GM18507 (cell line): ENCODE measurements around the gene PRSS1.
"Not testable (repeated sequence)": the region's sequence is repeated elsewhere in the genome, so short reads cannot be mapped to it uniquely, and the experiment has no call there.

ENCODE experiments used
- DNase-seq: peaks from one replicate; pipeline ENCODE4 v3.0.0; 2011; ENCODE audit warnings: low read depth; ENCODE audit not compliant: insufficient read length; ENCODE audit errors: extremely low spot score
- FAIRE-seq: peaks from 2 replicates; lab custom pipeline; 2011; peaks lifted over from hg19 to GRCh38; lab: Jason Lieb, UNC

The PRSS1 gene

DNA sequence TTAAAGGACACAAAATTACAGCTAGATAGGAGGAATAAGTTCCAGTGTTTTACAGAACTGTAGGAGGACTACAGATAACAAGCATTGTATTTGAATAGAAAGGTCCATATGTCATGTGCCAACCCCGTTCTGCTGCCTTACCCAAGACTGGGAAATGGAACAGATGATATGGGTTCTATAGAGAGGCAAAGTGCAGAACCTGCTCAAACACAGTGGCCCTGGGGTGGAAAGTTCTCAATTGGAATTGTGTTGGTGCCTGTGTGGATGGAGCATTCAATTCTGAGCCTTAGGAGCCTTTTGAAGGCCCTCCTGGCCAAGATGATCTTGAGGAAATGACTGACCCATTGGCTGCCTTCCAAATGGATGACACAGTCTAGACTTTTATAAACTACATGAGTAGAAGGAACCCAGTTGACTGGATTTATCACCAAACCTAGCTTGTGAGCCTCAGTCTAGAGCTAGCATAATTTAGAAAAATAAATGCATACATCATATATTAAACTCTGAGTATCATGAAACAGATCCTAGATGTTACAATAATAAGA is 4.1 kb upstream of the PRSS1 start:
- FAIRE-seq, result no peak
- no peak for DNase-seq

DNA sequence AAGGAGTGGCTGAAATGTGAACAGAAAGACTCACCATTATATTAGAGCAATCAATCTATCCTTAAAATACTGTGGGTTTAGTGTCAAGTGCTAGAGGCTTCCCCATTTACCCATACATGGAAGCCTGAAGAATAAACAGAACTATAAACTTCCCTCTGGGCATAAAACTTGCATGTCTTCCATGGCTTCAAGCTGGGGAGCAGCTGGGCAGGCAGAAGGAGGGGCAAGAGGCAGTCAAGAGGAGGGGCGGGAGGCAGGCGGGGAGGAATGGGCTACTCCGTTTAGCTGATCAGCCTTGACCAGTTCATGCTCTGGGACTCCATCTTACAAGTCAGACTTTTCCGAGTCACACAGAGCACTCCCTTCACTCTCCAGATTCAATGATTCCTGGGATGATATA is 3.5 kb upstream of the PRSS1 start:
- DNase-seq (no peak), FAIRE-seq (no peak)

DNA sequence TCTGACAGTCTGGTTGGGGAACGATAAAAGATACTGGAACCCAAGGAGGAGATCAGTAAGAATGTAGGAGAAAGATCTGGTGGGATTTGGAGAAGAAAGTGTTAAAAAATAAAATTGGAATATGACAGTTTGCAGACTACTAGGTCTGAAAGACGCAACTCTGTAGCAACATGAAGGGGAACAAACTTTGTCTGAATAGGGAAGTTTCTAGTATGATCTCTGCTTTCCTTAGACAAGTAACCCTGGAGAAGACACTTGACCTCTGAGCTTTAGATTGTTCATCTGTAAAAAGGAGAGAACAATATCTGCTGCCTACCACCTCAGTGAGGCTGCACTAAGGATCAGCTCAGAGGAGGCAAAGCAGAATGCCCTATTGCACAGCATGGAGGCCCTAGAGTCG is 3.0 kb upstream of the PRSS1 start:
- DNase-seq, result no peak

DNA sequence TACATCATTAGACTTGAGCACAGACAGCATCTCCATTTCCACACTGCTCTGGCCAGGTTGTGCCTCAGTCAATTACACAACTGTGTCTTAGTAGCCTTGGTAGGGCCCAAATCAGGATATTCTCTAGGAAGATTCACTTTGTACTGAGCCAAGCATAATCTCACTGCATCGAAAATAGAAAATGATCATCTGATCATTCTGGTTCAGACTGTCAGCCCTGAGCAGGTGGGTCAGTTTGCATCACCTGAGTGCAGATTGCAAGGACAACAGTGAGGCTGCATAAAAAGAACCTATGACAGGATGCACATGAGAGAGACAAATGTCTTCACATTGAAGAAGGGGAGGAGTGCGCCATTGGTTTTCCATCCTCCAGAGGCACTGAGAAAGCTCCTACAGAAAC is 862 bp upstream of the PRSS1 start:
- not testable (repeated sequence) for DNase-seq, FAIRE-seq

More for the DNA sequence above, 3.0 kb upstream of the PRSS1 start:
- no peak for FAIRE-seq

DNA sequence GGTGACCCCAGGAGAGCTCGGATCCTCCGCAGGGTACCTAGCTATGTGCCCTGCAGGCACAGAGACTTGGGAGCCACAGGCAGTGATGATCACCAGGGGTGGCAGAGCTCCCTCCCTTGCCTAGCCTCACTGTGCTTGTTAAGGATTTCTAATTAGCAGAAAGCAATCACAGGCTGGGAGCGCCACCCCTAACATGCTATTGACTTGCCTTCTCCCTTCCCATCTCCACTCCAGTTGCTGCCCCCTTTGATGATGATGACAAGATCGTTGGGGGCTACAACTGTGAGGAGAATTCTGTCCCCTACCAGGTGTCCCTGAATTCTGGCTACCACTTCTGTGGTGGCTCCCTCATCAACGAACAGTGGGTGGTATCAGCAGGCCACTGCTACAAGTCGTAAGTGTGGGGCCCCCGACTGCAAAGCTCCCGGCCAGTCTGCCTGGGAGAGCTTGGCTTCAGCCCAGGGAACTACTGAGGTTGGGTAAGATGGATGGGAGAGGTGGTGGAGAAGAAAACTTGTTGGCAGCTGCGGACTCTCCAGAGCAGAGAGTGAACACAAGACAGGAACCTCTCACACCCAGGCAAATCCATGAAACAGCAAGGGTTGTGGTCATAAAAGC is 1.2 kb downstream of the PRSS1 start:
- DNase-seq, result no peak
- FAIRE-seq, result no peak

DNA sequence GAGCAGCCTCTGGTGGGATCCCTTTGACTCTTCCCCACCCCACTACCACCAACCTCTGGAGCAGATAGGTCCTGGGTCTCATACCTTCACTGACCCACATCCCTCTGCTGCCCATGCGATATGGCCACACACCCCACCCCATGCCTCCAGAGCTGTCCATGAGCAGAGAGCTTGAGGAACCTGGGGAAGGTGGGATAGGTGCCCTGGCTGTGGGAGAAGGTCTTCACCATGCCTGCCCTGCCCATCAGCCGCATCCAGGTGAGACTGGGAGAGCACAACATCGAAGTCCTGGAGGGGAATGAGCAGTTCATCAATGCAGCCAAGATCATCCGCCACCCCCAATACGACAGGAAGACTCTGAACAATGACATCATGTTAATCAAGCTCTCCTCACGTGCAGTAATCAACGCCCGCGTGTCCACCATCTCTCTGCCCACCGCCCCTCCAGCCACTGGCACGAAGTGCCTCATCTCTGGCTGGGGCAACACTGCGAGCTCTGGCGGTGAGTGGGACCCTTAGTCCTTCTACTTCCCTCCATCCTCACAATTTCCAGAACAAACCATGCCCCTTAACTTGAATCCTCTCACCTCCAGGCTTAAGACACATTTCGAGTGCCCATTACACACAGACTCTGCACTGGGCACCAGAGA is 2.4 kb downstream of the PRSS1 start:
- not testable (repeated sequence) for DNase-seq, FAIRE-seq

DNA sequence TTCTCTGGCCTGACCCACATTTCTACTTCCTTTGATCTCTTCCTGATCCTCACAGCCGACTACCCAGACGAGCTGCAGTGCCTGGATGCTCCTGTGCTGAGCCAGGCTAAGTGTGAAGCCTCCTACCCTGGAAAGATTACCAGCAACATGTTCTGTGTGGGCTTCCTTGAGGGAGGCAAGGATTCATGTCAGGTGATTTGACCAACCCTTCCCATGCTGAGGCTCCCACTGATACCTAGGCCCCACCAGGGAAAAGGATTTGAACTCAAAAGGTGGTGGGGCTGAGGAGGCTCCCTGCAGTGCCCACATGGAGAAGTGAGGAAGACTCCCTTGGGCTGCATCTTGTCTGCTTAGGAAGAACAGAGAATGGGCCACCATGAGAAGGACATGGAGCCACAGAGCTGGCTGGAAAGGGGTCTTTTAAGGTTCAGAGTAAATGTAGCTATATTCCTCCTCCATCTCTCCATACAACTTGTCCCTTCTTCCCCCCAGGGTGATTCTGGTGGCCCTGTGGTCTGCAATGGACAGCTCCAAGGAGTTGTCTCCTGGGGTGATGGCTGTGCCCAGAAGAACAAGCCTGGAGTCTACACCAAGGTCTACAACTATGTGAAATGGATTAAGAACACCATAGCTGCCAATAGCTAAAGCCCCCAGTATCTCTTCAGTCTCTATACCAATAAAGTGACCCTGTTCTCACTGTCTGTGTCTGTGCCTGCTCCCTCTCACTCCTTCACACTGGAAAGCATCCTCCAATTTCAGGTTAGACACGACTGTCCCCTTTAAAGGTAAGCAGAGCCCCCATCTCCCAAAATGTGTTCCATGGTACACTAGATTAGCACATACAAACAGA is 3.3 kb downstream of the PRSS1 start:
- FAIRE-seq, result no peak
- DNase-seq, result no peak

DNA sequence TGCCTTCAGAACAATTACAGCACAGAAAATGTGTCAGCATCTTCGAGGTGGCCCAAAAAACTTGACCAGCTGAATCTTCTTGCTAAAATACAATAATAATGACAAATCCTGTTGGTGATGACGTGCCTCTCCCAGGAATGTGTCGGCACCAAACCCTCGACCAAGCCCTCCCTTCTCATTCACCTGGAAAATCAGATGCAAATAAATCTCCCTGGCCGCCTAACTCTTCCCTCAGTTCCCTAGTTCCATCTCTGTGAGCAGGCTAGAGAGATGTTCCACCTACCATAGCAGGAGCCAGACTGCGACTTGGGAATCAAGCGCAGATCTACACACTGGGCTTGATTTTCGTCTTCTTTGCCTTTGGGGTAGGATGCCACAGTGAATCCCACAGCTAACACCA is 4.1 kb downstream of the PRSS1 start:
- no peak for DNase-seq

DNA sequence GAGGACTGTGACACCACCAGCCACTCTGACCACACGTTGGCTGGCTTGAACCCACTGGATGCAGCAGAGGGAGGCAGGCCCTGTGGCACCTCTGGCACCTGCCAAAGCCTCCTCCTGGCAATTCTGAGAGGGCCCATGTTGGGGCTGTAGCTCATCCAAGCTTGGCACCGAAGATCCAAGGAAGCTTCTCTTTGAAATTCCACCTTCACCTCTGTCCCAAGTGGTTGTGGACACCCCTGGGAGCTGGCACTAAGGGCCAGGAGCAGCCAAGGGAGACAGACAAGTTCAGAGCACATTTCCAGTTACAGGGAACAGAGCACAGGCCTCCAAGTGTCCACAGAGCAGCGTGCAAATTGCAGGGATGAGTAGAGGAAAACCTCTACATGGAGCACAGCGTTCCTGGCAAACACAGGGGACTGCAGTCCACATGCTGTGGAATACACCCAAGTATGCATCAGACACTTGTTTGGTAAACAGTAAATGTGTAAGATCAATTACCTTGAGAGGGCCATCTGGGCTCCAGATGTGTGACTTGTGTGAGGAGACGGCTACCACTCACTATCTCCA is 4.7 kb downstream of the PRSS1 start:
- not testable (repeated sequence) for FAIRE-seq, DNase-seq

More for the DNA sequence above, 4.1 kb downstream of the PRSS1 start:
- no peak for FAIRE-seq

DNA sequence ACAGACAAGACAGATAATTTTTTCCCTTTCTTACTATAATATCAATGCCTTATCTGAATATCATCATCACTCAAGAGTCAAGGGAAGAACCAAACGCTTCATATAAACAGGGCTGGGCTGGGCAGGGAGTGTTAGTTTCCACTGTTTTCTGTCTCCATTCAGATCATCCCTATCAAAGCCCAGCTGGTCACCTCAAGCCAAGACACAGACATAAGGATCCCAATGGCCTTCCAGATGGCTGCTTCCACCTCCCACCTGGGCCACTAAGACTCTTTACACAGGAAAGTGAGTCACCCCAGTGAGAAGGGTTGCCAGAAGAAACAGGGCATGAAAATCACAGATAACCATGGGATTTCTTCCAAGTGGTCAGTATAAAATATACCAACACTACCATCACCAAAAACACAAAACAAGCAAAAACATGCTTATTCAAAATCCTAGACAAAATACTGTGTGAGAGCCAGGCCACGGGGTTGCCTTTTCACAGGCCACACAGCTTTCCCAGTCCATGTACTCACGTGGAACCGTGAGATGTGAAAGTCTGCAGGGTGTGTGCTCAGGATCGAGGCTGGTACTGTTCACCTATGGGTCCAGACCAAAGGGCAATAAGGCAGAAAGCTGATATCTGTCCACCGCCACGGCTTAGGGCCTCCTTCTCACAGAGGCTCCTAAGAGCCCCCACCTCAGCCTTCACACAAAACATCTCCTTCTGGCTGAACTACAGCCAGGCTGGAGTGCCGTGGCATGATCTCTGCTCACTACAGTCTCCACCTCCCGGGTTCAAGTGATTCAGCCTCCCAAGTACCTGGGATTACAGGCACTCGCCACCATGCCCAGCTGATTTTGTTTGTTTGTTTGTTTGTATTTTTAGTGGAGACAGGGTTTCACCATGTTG is 5.7 kb downstream of the PRSS1 start:
- DNase-seq (no peak), FAIRE-seq (no peak)

DNA sequence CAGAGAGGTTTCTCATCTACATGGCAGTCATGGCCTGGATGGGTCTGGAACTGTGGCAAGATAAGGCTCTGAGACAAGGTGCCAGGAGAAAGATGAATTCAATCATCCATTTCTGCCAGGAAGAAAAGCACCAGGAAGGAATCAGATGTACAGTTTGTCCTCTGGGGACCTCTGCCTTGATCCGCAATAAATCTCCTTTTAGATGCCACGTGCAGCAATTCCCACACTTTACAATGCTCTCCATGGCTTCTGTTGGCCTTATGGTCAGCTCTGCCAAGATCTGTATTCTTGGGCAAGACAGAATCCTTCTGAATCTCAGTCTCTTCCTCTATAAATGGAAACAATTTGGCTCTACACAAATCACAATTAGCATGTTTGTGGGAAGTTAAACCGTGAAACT is 9.0 kb downstream of the PRSS1 start:
- FAIRE-seq, DNase-seq: not testable (repeated sequence)

DNA sequence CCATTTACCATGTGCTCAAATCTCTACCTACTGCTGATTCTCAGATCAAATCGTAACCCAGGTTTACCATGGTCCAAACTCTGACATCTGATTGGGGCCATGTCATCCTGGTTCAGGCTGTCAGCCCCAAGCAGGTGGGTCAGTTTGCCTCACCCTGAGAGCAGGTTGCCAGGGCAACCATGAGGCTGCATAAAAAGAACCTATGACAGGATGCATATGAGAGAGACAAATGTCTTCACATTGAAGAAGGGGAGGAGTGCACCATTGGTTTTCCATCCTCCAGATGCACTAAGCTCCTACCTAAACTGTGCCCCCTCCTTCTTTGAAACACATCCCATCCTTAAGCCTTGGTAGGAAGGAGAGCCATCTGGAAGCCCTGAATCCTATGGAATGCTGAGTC is 10.2 kb downstream of the PRSS1 start:
- DNase-seq, result no peak
- no peak for FAIRE-seq

DNA sequence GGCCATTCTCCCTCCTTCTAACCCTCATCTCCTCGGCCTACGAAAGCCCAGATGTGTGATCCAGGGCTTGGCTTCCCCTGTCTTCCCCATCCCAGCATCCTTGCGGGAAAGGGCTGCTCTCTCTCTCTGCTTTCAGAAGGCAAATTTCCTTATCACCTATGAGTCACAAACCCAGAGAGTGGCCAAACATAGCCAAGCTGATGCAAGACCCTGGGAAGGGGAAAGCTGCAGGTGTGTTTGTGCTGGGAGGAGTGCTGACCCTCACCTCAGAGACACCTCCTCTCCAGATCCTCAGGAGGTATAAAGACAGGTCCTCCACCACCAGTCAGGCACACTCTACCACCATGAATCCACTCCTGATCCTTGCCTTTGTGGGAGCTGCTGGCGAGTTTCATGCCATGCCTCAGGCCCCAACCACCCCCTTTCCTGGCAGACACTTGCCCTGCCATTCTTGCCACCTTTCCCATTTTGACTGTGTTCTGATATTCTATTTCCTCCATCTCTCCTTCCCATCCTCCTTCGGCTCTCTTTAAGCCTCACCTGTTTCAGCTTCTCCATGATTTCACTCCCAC is 10.9 kb downstream of the PRSS1 start:
- DNase-seq (no peak), FAIRE-seq (no peak)

DNA sequence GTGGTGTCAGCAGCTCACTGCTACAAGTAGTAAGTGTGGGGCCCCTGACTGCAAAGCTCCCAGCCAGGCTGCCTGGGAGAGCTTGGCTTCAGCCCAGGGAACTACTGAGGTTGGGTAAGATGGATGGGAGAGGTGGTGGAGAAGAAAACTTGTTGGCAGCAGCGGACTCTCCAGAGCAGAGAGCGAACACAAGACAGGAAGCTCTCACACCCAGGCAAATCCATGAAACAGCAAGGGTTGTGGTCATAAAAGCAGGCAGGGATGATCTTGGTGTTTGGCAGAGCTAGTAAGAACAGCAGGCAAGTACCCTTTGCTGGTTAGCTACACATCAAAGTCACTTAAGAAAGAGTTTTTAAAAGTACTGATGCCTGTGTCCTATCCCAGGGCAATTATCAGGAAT is 12.3 kb downstream of the PRSS1 start:
- FAIRE-seq, DNase-seq: not testable (repeated sequence)

DNA sequence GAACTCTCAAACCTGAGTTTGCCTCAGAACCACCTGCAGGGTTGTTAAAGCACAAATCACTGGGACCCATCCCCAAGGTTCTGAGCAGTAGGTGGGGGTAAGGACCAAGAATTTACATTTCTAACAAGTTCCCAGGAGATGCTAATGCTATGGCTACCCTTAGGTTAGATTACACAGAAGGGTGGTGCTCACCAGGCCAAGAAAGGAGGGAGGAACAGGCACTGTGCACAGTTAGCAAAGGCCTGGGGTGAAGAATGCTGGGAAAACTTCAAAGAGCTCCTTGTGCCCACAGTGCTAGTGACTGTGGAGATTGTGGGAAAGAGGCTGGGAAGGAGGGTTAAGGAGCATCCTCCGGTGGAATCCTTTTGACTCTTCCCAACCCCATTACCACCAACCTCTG is 12.8 kb downstream of the PRSS1 start:
- no peak for DNase-seq
- no peak for FAIRE-seq

DNA sequence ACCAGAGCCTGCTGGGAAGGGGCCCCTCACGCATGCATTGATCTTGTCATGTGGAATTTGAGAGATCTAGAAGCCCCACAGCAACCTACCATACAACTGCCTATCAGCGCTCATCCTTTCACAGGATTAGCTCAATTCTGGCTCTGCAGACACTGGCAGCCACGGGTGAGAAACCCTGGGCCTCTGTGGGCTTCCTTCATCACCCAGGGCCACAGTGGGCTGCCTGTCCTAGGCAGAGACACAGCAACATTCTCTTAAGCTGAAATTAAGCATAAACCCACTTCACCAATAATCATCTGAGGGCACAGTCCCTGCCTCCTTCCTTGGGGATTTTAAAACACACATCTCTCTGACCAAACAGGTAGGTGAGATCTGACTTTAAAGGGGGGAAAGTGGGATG is 18.2 kb downstream of the PRSS1 start:
- FAIRE-seq, result no peak
- no peak for DNase-seq

DNA sequence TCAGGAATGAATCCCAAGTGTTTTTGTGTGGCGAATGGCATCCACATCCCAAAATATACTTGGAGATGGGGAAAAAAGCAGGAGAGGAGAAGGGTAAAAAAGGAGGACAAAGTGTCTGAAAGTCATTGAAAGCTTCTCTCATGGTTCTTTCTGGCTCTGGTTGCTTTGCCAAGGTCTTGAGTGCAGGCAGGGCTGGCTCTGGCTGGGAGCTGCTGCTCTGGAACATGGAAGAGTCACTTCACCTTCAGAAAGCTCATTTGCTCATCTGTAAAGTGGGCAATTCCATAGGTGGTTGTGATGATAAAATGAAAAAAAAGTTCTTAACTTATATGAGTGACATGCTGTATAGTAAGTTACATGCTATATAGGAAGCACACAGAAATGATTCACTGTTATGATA is 18.6 kb downstream of the PRSS1 start:
- DNase-seq (no peak), FAIRE-seq (no peak)

DNA sequence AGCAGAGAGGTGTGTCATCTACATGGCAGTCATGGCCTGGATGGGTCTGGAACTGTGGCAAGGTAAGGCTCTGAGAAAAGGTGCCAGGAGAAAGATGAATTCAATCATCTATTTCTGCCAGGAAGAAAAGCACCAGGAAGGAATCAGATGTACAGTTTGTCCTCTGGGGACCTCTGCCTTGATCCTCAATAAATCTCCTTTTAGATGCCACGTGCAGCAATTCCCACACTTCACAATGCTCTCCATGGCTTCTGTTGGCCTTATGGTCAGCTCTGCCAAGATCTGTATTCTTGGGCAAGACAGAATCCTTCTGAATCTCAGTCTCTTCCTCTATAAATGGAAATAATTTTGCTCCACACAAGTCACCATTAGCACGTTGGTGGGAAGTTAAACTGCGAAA is 19.6 kb downstream of the PRSS1 start:
- DNase-seq, FAIRE-seq: not testable (repeated sequence)
